Measurements from ENCODE around the gene RHBDL1. TPM values are rescaled to one million over a fixed set of nuclear protein-coding genes. Genes with fewer than 3 reads are reported as not detected.

Gene RHBDL1
- total and polyA plus RNA-seq, 9 of the 15 experiments (the other 6 are each of a cell fraction or from before 2014, with no cell fraction given): 0.03 to 5.6 (median 1.3) TPM; not detected in 1

GRCh38 chr16:683396-684070 is 8.1 kb downstream of the RHBDL1 start (continued):
- TF ChIP-seq ELK1 (CRISPR knock-in tag; IDR thresholded peaks at IDR 0.05) (no peak), RBBP5 (IDR thresholded peaks at IDR 0.05; ENCODE audit: borderline replicate concordance, insufficient read depth, low read length, poor library complexity, severe bottlenecking) (peak; percentile 66), BACH1 (tag; IDR thresholded peaks at IDR 0.05) (no peak), MIER1 (IDR thresholded peaks at IDR 0.05; ENCODE audit: low read depth) (no peak), ZBTB17 (CRISPR knock-in tag; IDR thresholded peaks at IDR 0.05) (peak; percentile 53; the same call in 1 of the 2 replicates), E2F1 (CRISPR knock-in tag; IDR thresholded peaks at IDR 0.05) (no peak; the same call in 1 of the 2 replicates), PTTG1 (tag; IDR thresholded peaks at IDR 0.05; ENCODE audit: low read depth) (no peak), NKRF (IDR thresholded peaks at IDR 0.05; ENCODE audit: borderline replicate concordance) (no peak; the same call in 1 of the 2 replicates), SMAD4 (CRISPR knock-in tag; conservative IDR thresholded peaks at IDR 0.05) (0 out of 2 replicates have a peak, but pooled peaks have one; percentile 5), ZNF551 (CRISPR knock-in tag; IDR thresholded peaks at IDR 0.05) (no peak), ARID3A (IDR thresholded peaks at IDR 0.05; ENCODE audit: borderline replicate concordance, low read depth, low read length) (no peak), ZNF696 (CRISPR knock-in tag; conservative IDR thresholded peaks at IDR 0.05) (no peak)
- TF ChIP-seq, protein P1, sequence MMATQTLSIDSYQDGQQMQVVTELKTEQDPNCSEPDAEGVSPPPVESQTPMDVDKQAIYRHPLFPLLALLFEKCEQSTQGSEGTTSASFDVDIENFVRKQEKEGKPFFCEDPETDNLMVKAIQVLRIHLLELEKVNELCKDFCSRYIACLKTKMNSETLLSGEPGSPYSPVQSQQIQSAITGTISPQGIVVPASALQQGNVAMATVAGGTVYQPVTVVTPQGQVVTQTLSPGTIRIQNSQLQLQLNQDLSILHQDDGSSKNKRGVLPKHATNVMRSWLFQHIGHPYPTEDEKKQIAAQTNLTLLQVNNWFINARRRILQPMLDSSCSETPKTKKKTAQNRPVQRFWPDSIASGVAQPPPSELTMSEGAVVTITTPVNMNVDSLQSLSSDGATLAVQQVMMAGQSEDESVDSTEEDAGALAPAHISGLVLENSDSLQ (IDR thresholded peaks at IDR 0.05): no peak
- TF ChIP-seq, protein P2, sequence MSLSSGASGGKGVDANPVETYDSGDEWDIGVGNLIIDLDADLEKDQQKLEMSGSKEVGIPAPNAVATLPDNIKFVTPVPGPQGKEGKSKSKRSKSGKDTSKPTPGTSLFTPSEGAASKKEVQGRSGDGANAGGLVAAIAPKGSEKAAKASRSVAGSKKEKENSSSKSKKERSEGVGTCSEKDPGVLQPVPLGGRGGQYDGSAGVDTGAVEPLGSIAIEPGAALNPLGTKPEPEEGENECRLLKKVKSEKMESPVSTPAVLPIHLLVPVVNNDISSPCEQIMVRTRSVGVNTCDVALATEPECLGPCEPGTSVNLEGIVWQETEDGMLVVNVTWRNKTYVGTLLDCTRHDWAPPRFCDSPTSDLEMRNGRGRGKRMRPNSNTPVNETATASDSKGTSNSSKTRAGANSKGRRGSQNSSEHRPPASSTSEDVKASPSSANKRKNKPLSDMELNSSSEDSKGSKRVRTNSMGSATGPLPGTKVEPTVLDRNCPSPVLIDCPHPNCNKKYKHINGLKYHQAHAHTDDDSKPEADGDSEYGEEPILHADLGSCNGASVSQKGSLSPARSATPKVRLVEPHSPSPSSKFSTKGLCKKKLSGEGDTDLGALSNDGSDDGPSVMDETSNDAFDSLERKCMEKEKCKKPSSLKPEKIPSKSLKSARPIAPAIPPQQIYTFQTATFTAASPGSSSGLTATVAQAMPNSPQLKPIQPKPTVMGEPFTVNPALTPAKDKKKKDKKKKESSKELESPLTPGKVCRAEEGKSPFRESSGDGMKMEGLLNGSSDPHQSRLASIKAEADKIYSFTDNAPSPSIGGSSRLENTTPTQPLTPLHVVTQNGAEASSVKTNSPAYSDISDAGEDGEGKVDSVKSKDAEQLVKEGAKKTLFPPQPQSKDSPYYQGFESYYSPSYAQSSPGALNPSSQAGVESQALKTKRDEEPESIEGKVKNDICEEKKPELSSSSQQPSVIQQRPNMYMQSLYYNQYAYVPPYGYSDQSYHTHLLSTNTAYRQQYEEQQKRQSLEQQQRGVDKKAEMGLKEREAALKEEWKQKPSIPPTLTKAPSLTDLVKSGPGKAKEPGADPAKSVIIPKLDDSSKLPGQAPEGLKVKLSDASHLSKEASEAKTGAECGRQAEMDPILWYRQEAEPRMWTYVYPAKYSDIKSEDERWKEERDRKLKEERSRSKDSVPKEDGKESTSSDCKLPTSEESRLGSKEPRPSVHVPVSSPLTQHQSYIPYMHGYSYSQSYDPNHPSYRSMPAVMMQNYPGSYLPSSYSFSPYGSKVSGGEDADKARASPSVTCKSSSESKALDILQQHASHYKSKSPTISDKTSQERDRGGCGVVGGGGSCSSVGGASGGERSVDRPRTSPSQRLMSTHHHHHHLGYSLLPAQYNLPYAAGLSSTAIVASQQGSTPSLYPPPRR (CRISPR knock-in tag; IDR thresholded peaks at IDR 0.05; ENCODE audit: borderline replicate concordance): no peak

All from K562 (cell line).